GM23248 (cell line): ENCODE results near the gene ZNF518B. TPM values are rescaled to one million over a fixed set of nuclear protein-coding genes. Genes with fewer than 3 reads are reported as not detected.

Source experiments
- DNase-seq: peaks from one replicate; pipeline ENCODE4 v3.0.0-alpha.2; 2015
- H2AFZ ChIP-seq: fragments of 200-600 bp; sonication (generic); 2 replicates; pipeline ENCODE4 v1.6.1; 2016; ENCODE audit warnings: antibody characterized with exemption
- H3F3A ChIP-seq: fragments of 200-600 bp; sonication (generic); 2 replicates; pipeline ENCODE4 v1.6.1; 2016; ENCODE audit warnings: mild to moderate bottlenecking, antibody characterized with exemption, mixed run types; ENCODE audit not compliant: insufficient read depth
- H3K27ac ChIP-seq: fragments of 200-600 bp; sonication (generic); 2 replicates; pipeline ENCODE4 v1.5.1; 2016; ENCODE audit warnings: mild to moderate bottlenecking
- H3K27me3 ChIP-seq: fragments of 200-600 bp; sonication (generic); replicated peaks from 2 replicates; pipeline ENCODE4 v1.6.1; 2016; ENCODE audit warnings: mild to moderate bottlenecking; ENCODE audit not compliant: insufficient read depth
- H3K36me3 ChIP-seq: fragments of 200-600 bp; sonication (generic); 2 replicates; pipeline ENCODE4 v1.6.1; 2016; ENCODE audit warnings: low read depth, mild to moderate bottlenecking
- H3K4me1 ChIP-seq: fragments of 200-600 bp; sonication (generic); 2 replicates; pipeline ENCODE4 v1.6.1; 2016; ENCODE audit warnings: mild to moderate bottlenecking; ENCODE audit not compliant: insufficient read depth
- H3K4me2 ChIP-seq: fragments of 200-600 bp; sonication (generic); one replicate; pipeline ENCODE4 v1.6.1; 2016; ENCODE audit warnings: mild to moderate bottlenecking; ENCODE audit not compliant: unreplicated experiment
- H3K4me3 ChIP-seq: fragments of 200-600 bp; sonication (generic); 2 replicates; pipeline ENCODE4 v1.5.1; 2016; ENCODE audit warnings: mild to moderate bottlenecking
- H3K79me2 ChIP-seq: fragments of 200-600 bp; sonication (generic); 2 replicates; pipeline ENCODE4 v1.6.1; 2016; ENCODE audit warnings: mild to moderate bottlenecking; ENCODE audit not compliant: insufficient read depth
- H3K9ac ChIP-seq: fragments of 200-600 bp; sonication (generic); 2 replicates; pipeline ENCODE4 v1.6.1; 2016; ENCODE audit warnings: mild to moderate bottlenecking
- H3K9me2 ChIP-seq: fragments of 200-600 bp; sonication (generic); 2 replicates; pipeline ENCODE4 v1.6.1; 2016; ENCODE audit warnings: mixed run types, mild to moderate bottlenecking, moderate library complexity; ENCODE audit not compliant: insufficient read depth
- H3K9me3 ChIP-seq: fragments of 200-600 bp; sonication (generic); one replicate; pipeline ENCODE4 v1.6.1; 2017; ENCODE audit warnings: low read depth
- H4K20me1 ChIP-seq: fragments of 200-600 bp; sonication (generic); 2 replicates; pipeline ENCODE4 v1.6.0; 2016; ENCODE audit not compliant: insufficient read depth
- EZH2 ChIP-seq: fragments of 200-600 bp; sonication (generic); IDR thresholded peaks from 2 replicates; pipeline ENCODE4 v1.6.1; 2018; ENCODE audit warnings: antibody characterized with exemption, mild to moderate bottlenecking; ENCODE audit not compliant: insufficient read depth, poor library complexity, severe bottlenecking
- EZH2phosphoT487 ChIP-seq: fragments of 200-600 bp; sonication (generic); IDR thresholded peaks from 2 replicates; pipeline ENCODE4 v1.6.1; 2018; ENCODE audit warnings: antibody characterized with exemption, moderate library complexity, mild to moderate bottlenecking, low read depth; ENCODE audit not compliant: insufficient read depth
- WGBS, 2 experiments: methylation state at CpG; one replicate each; pipeline ENCODE4 v1.1.6; 2015 to 2017; ENCODE audit warnings: low lambda C conversion rate in 2 of 2, low coverage in 1 of 2; ENCODE audit errors: missing lambda C conversion rate in 2 of 2; 5-methylcytosine and 5-hydroxymethylcytosine counted together
- in situ Hi-C: fragments of 300-500 bp; cut with MboI; formaldehyde crosslinking; loops from 2 replicates; pipeline ENCODE4 v1.15.0; 2020
- polyA plus RNA-seq: library from polyadenylated mRNA; unstranded; fragments of >200 nt; fragmentation: Nextera tagmentation; extraction: Ambion mirVana; gene quantifications from 2 replicates; pipeline ENCODE4 v1.2.1, GENCODE V29; 2016
- total RNA-seq: library from RNA; depleted of rRNA; stranded (reverse); fragments of >200 nt; shearing (Covaris generic); gene quantifications from 2 replicates; pipeline ENCODE4 v1.2.3, GENCODE V29; 2014

ZNF518B gene
- total and polyA plus RNA-seq, 2 experiments from 2014 or later = 9.0 to 19.0 TPM

DNA sequence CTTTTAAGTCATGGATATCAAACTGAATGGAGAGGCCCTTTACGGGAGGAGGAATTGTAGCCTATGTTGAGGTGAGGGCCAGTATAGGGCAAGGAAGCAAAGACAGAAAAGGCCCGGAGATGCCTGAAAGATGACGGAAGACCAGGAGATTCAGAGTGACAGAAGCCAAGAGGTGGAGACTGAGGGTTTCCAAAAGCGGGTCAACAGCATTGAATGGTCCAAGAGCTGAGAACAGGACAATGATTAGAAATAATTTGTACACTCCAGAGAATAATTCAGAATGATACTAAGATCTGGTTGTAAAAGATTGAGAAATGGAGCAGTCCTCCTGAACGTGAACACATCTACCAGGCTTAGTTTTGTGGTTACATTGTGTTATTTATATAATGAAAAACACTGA, 45.5 kb upstream of the ZNF518B start:
- no peaks in the 10 kb centered on the region for H3K79me2 ChIP-seq
- no peaks in the 10 kb centered on the region for H3K9me3 ChIP-seq
- H3K9me2 ChIP-seq = no peaks in the 10 kb centered on the region
- no peaks in the 10 kb centered on the region for H3F3A ChIP-seq
- no peak overlapping the region for H3K27ac ChIP-seq
- H3K27me3 ChIP-seq = no peaks in the 10 kb centered on the region
- no peaks in the 10 kb centered on the region for H4K20me1 ChIP-seq
- H3K4me1 ChIP-seq = no peaks in the 10 kb centered on the region
- DNase-seq = no peak
- WGBS, 2 experiments = 3% methylated on average over 5 of the region's 5 CpGs
- TF ChIP-seq EZH2phosphoT487 (no peak), EZH2 (no peak)
- H3K4me2 ChIP-seq = no peak overlapping the region
- H3K36me3 ChIP-seq = no peaks in the 10 kb centered on the region
- no peak overlapping the region for H2AFZ ChIP-seq
- no peak overlapping the region for H3K9ac ChIP-seq
- in situ Hi-C loops = no loop called here
- no peak overlapping the region for H3K4me3 ChIP-seq

DNA sequence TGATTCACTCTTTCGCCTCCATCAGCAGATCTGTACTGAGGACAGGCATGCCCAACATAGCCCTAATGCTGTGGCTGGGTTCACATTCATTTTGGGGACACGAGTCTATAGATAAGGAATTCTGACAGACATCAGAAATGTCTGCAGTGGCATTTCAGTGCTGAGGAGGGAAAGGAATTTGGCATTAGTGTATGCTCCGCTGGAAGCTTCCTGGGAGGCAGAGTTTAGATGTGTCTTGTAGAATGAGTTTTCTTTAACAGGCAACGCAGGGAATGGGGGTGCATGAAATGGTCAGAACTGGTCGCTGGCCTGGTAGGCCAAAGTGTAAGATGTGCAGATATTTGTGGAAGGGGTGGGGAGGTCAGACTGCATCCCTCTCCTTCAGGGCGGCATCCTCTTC, 43.5 kb upstream of the ZNF518B start:
- Histone ChIP-seq H3K27me3 (no peaks in the 10 kb centered on the region; the same call in 1 of the 2 replicates), H3K4me1 (no peaks in the 10 kb centered on the region), H3K4me2 (no peak overlapping the region), H2AFZ (no peak overlapping the region), H3K9ac (no peak overlapping the region), H3K9me2 (no peaks in the 10 kb centered on the region), H3K79me2 (no peaks in the 10 kb centered on the region), H3K9me3 (no peaks in the 10 kb centered on the region), H3K36me3 (no peaks in the 10 kb centered on the region), H3F3A (no peaks in the 10 kb centered on the region), H4K20me1 (no peaks in the 10 kb centered on the region), H3K4me3 (no peak overlapping the region), H3K27ac (no peak overlapping the region)
- TF ChIP-seq EZH2 (no peak), EZH2phosphoT487 (no peak)
- DNase-seq = no peak
- in situ Hi-C loops = no loop called here
- 50 to 51% methylated on average over 6 of the region's 6 CpGs for WGBS, 2 experiments

DNA sequence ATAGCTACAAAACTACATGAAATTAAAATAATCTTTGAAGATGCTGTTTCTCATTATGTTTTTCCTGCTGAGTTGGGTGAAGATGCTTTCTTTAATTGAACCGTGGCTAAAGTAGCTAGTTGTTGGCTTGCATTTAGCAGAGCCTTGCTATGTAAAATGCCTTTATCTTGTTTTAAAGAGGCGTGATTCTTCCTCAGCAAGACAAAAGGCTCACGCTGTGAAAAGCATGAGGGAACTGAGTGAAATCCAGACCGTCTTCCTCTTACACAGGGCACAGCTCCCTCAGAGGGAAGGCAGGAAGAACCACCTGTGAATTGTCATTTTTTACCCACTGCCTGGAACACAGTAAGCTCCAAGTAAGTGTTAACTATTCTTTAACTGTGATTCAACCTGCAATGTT, 39.0 kb upstream of the ZNF518B start:
- Histone ChIP-seq H3K4me1 (no peaks in the 10 kb centered on the region), H2AFZ (no peak overlapping the region), H3K9ac (no peak overlapping the region), H3K27me3 (no peaks in the 10 kb centered on the region; the same call in 1 of the 2 replicates), H3K9me2 (no peaks in the 10 kb centered on the region), H3K79me2 (no peaks in the 10 kb centered on the region), H3K9me3 (no peaks in the 10 kb centered on the region), H3K36me3 (no peaks in the 10 kb centered on the region), H4K20me1 (no peaks in the 10 kb centered on the region), H3K4me2 (no peak overlapping the region), H3K27ac (no peak overlapping the region), H3F3A (no peaks in the 10 kb centered on the region), H3K4me3 (no peak overlapping the region)
- no peak for DNase-seq
- WGBS, 2 experiments = 8 to 10% methylated on average over 4 of the region's 4 CpGs
- in situ Hi-C loops = no loop called here
- TF ChIP-seq EZH2phosphoT487 (no peak), EZH2 (no peak)

DNA sequence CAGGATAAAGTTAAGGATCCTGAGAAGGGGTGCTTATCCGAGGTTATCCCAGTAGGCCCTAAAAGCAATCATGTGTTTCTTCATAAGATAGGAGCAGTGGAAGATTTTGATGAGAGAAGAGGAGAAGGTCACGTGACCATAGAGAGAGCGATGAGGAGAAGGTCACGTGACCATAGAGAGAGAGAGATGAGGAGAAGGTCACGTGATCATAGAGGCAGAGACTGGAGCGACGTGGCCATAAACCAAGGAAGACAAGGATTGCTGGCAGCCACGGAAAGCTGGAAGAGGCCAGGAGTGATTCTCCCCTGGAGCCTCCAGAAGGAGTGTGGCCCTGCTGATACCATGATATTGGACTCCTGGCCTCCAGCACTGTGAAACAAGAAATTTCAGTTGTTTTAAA, 38.4 kb upstream of the ZNF518B start:
- no peaks in the 10 kb centered on the region for H3K4me1 ChIP-seq
- H3K9me2 ChIP-seq = no peaks in the 10 kb centered on the region
- no peak overlapping the region for H3K27ac ChIP-seq
- H3K36me3 ChIP-seq = no peaks in the 10 kb centered on the region
- H2AFZ ChIP-seq = no peak overlapping the region
- H3F3A ChIP-seq = no peaks in the 10 kb centered on the region
- no peak for DNase-seq
- 30 to 35% methylated on average over 8 of the region's 8 CpGs for WGBS, 2 experiments
- H3K27me3 ChIP-seq = no peaks in the 10 kb centered on the region; the same call in 1 of the 2 replicates
- TF ChIP-seq EZH2 (no peak), EZH2phosphoT487 (no peak)
- no peaks in the 10 kb centered on the region for H4K20me1 ChIP-seq
- no peak overlapping the region for H3K9ac ChIP-seq
- no peak overlapping the region for H3K4me2 ChIP-seq
- H3K79me2 ChIP-seq = no peaks in the 10 kb centered on the region
- no peak overlapping the region for H3K4me3 ChIP-seq
- H3K9me3 ChIP-seq = no peaks in the 10 kb centered on the region
- in situ Hi-C loops = no loop called here

DNA sequence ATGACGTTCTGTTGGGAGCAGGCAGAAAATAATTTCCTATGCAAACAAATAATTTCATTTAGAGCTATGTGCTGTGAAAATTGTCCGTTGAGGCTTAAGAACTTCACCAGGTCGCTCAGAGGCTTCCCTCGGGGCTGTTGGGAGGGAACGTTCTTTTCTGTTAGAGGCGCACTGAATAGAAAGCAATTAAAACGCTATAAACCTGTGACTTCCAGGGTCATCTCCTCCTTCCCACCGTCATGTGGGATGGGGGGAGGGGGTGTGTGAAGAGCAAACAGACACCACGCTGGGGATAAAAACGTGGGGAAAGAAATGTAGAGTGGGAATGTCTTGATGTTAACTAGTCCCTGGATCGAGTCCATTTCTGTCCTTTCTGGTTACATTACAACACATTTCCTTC, 35.2 kb upstream of the ZNF518B start:
- 47 to 49% methylated on average over 11 of the region's 11 CpGs for WGBS, 2 experiments
- H3F3A ChIP-seq = no peaks in the 10 kb centered on the region
- no peaks in the 10 kb centered on the region for H3K79me2 ChIP-seq
- no peak overlapping the region for H3K4me2 ChIP-seq
- H3K4me1 ChIP-seq = no peaks in the 10 kb centered on the region
- no peak for DNase-seq
- H3K9me2 ChIP-seq = no peaks in the 10 kb centered on the region
- in situ Hi-C loops = no loop called here
- H3K9ac ChIP-seq = no peak overlapping the region
- no peaks in the 10 kb centered on the region; the same call in 1 of the 2 replicates for H3K27me3 ChIP-seq
- TF ChIP-seq EZH2 (no peak), EZH2phosphoT487 (no peak)
- H4K20me1 ChIP-seq = no peaks in the 10 kb centered on the region
- H3K36me3 ChIP-seq = no peaks in the 10 kb centered on the region
- H3K9me3 ChIP-seq = no peaks in the 10 kb centered on the region
- H3K4me3 ChIP-seq = no peak overlapping the region
- H2AFZ ChIP-seq = no peak overlapping the region
- H3K27ac ChIP-seq = no peak overlapping the region
